H9 (cell line): Measurements from ENCODE around the gene TMPRSS6. TPM values are rescaled to one million over a fixed set of nuclear protein-coding genes. Genes with fewer than 3 reads are reported as not detected.

ENCODE experiments used
- DNase-seq: peaks from one replicate; pipeline ENCODE4 v3.0.0-alpha.2; 2017
- H2AFZ ChIP-seq: one replicate; pipeline ENCODE4 v1.6.1; 2013; ENCODE audit warnings: mild to moderate bottlenecking, low read length, control low read depth, moderate library complexity
- H2AK5ac ChIP-seq: 2 replicates; pipeline ENCODE4 v1.6.1; 2013; ENCODE audit warnings: low read length, control low read depth, mixed read lengths; ENCODE audit not compliant: insufficient read length
- H2BK120ac ChIP-seq: one replicate; pipeline ENCODE4 v1.6.1; 2013; ENCODE audit warnings: low read depth, mild to moderate bottlenecking, low read length, control low read depth, inconsistent platforms; ENCODE audit not compliant: poor library complexity, severe bottlenecking
- H2BK12ac ChIP-seq: 2 replicates; pipeline ENCODE4 v1.6.1; 2013; ENCODE audit warnings: low read length, control low read depth, mixed read lengths, low read depth; ENCODE audit not compliant: insufficient read length
- H2BK15ac ChIP-seq: 2 replicates; pipeline ENCODE4 v1.6.1; 2013; ENCODE audit warnings: low read depth, low read length, control low read depth
- H2BK20ac ChIP-seq: one replicate; pipeline ENCODE4 v1.6.1; 2013; ENCODE audit warnings: low read depth, mild to moderate bottlenecking, low read length, control low read depth, inconsistent platforms; ENCODE audit not compliant: poor library complexity, severe bottlenecking
- H2BK5ac ChIP-seq: 2 replicates; pipeline ENCODE4 v1.6.1; 2013; ENCODE audit warnings: low read length, control low read depth, mixed read lengths; ENCODE audit not compliant: insufficient read length
- H3K14ac ChIP-seq: 2 replicates; pipeline ENCODE4 v1.6.1; 2013; ENCODE audit warnings: low read length, control low read depth; ENCODE audit not compliant: insufficient read depth
- H3K18ac ChIP-seq: 2 replicates; pipeline ENCODE4 v1.6.1; 2013; ENCODE audit warnings: low read depth, mild to moderate bottlenecking, mixed read lengths, low read length, control low read depth; ENCODE audit not compliant: insufficient read length
- H3K23ac ChIP-seq: 2 replicates; pipeline ENCODE4 v1.6.1; 2013; ENCODE audit warnings: low read length, control low read depth, mixed read lengths, low read depth; ENCODE audit not compliant: insufficient read length
- H3K23me2 ChIP-seq: 2 replicates; pipeline ENCODE4 v1.6.1; 2013; ENCODE audit warnings: low read depth, mild to moderate bottlenecking, mixed read lengths, low read length, control low read depth; ENCODE audit not compliant: insufficient read length, poor library complexity, severe bottlenecking
- H3K27ac ChIP-seq: 2 replicates; pipeline ENCODE4 v1.5.1; 2013; ENCODE audit warnings: low read length, control low read depth, mixed read lengths, low read depth; ENCODE audit not compliant: insufficient read length
- H3K27me3 ChIP-seq: 2 replicates; pipeline ENCODE4 v1.6.1; 2013; ENCODE audit warnings: low read length, control low read depth, inconsistent platforms; ENCODE audit not compliant: insufficient read depth
- H3K4ac ChIP-seq: 2 replicates; pipeline ENCODE4 v1.6.1; 2013; ENCODE audit warnings: low read depth, mild to moderate bottlenecking, control low read depth, inconsistent platforms, low read length, moderate library complexity
- H3K4me1 ChIP-seq: 2 replicates; pipeline ENCODE4 v1.6.1; 2013; ENCODE audit warnings: low read length, control low read depth, inconsistent platforms; ENCODE audit not compliant: insufficient read depth
- H3K4me2 ChIP-seq: 2 replicates; pipeline ENCODE4 v1.6.1; 2013; ENCODE audit warnings: low read length, control low read depth, mixed read lengths; ENCODE audit not compliant: insufficient read length, insufficient read depth
- H3K56ac ChIP-seq: 2 replicates; pipeline ENCODE4 v1.6.1; 2013; ENCODE audit warnings: low read depth, mild to moderate bottlenecking, mixed read lengths, low read length, control low read depth; ENCODE audit not compliant: insufficient read length
- H3K79me1 ChIP-seq: 2 replicates; pipeline ENCODE4 v1.6.1; 2013; ENCODE audit warnings: low read depth, mild to moderate bottlenecking, moderate library complexity, low read length, control low read depth, inconsistent platforms; ENCODE audit not compliant: insufficient read depth, poor library complexity, severe bottlenecking
- H3K79me2 ChIP-seq: 2 replicates; pipeline ENCODE4 v1.6.1; 2013; ENCODE audit warnings: low read length, control low read depth, inconsistent platforms; ENCODE audit not compliant: insufficient read depth
- H3K9ac ChIP-seq: 2 replicates; pipeline ENCODE4 v1.6.1; 2013; ENCODE audit warnings: low read length, control low read depth, mixed read lengths; ENCODE audit not compliant: insufficient read length; ENCODE audit errors: extremely low read depth
- H3K9me3 ChIP-seq: one replicate; pipeline ENCODE4 v1.6.1; 2013; ENCODE audit warnings: low read depth, low read length, inconsistent platforms; ENCODE audit not compliant: control insufficient read depth
- H3T11ph ChIP-seq: one replicate; pipeline ENCODE4 v1.6.1; 2013; ENCODE audit warnings: mild to moderate bottlenecking, low read length, control low read depth, inconsistent platforms
- H4K20me1 ChIP-seq: one replicate; pipeline ENCODE4 v1.6.1; 2013; ENCODE audit not compliant: control insufficient read depth, insufficient read length, insufficient read depth
- H4K5ac ChIP-seq: 2 replicates; pipeline ENCODE4 v1.6.1; 2013; ENCODE audit warnings: low read depth, mild to moderate bottlenecking, mixed read lengths, low read length, control low read depth; ENCODE audit not compliant: insufficient read length
- H4K8ac ChIP-seq: replicated peaks from 2 replicates; pipeline ENCODE4 v1.6.1; 2013; ENCODE audit warnings: low read length, control low read depth, mixed read lengths, low read depth; ENCODE audit not compliant: insufficient read length
- H4K91ac ChIP-seq: 2 replicates; pipeline ENCODE4 v1.6.1; 2013; ENCODE audit warnings: low read depth, mild to moderate bottlenecking, moderate library complexity, mixed read lengths, low read length, control low read depth; ENCODE audit not compliant: insufficient read length
- H3K27ac Mint-ChIP-seq, 3 experiments: 2 replicates in 2 of 3; 3 replicates in 1 of 3; pipeline ENCODE4 v1.8.0; 2020 to 2021; ENCODE audit warnings: mixed read lengths in 3 of 3, mild to moderate bottlenecking in 1 of 3, moderate library complexity in 1 of 3
- H3K27me3 Mint-ChIP-seq: 2 replicates; pipeline ENCODE4 v1.8.0; 2021; ENCODE audit warnings: low read depth, mild to moderate bottlenecking, moderate library complexity, mixed read lengths
- H3K36me3 Mint-ChIP-seq, 3 experiments: 2 replicates in 2 of 3; 3 replicates in 1 of 3; pipeline ENCODE4 v1.8.0; 2020 to 2021; ENCODE audit warnings: low read depth in 3 of 3, mixed read lengths in 3 of 3; ENCODE audit not compliant: insufficient read depth in 1 of 3
- H3K4me1 Mint-ChIP-seq, 2 experiments: 2 replicates each; pipeline ENCODE4 v1.8.0; 2020; ENCODE audit warnings: mixed read lengths in 2 of 2
- H3K4me3 Mint-ChIP-seq, 2 experiments: 2 replicates in 1 of 2; 3 replicates in 1 of 2; pipeline ENCODE4 v1.8.0; 2020 to 2021; ENCODE audit warnings: mild to moderate bottlenecking in 2 of 2, mixed read lengths in 2 of 2, moderate library complexity in 1 of 2
- H3K9me3 Mint-ChIP-seq, 2 experiments: 2 replicates in 1 of 2; 3 replicates in 1 of 2; pipeline ENCODE4 v1.8.0; 2020; ENCODE audit warnings: mild to moderate bottlenecking in 2 of 2, mixed read lengths in 2 of 2, moderate library complexity in 1 of 2
- WGBS: extraction: QIAGEN DNeasy Blood & Tissue Kit; methylation state at CpG from one replicate; pipeline ENCODE4 v1.1.7; 2013; ENCODE audit warnings: missing lambda C conversion rate, low lambda C conversion rate, mixed read lengths; ENCODE audit not compliant: insufficient read length; ENCODE audit errors: extremely low coverage; 5-methylcytosine and 5-hydroxymethylcytosine counted together
- total RNA-seq: library from RNA; stranded (reverse); gene quantifications from 2 replicates; pipeline ENCODE4 v1.2.1, GENCODE V29; 2021
- TF ChIP-seq, protein P1 (sequence below): fragments of 200-600 bp; sonication (generic); conservative IDR thresholded peaks from 3 replicates; pipeline ENCODE4 v1.8.0; 2021; ENCODE audit warnings: antibody characterized with exemption, mild to moderate bottlenecking

TMPRSS6 gene
- total RNA-seq, 1 experiment from 2014 or later: not detected

DNA sequence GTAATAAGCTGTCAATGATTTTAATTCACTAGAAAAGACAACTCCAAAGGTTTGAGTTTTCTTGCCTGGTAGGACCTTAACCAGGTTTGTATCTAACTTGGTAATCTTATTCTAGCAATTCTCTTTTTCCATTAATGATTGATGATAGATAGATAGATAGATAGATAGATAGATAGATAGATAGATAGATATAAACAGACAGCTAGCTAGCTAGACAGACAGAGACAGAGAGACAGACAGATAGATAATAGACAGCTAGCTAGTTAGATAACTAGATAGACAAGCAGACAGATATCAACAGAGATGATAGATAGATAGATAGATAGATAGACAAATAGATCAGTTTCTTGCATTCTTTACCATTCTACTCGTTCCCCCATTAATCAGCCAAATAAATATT lies 15.3 kb downstream of the TMPRSS6 start:
- Histone ChIP-seq H3K79me2 (no peaks in the 10 kb centered on the region), H3K27me3 (peaks cover 8% of the 10 kb centered on the region; the same call in 1 of the 2 replicates), H2AFZ (no peak overlapping the region), H4K5ac (no peak overlapping the region), H3K14ac (no peak overlapping the region), H2BK5ac (no peak overlapping the region), H2AK5ac (no peak overlapping the region), H3K4me2 (no peak overlapping the region), H3K4me1 (no peaks in the 10 kb centered on the region), H3T11ph (no peak overlapping the region), H4K20me1 (peaks cover 2% of the 10 kb centered on the region), H4K91ac (no peak overlapping the region), H2BK20ac (no peak overlapping the region), H3K9me3 (no peaks in the 10 kb centered on the region), H3K9ac (no peak overlapping the region), H3K4ac (no peak overlapping the region), H2BK12ac (no peak overlapping the region), H3K23ac (no peak overlapping the region), H4K8ac (no peak overlapping the region), H2BK120ac (no peak overlapping the region), H3K79me1 (no peaks in the 10 kb centered on the region), H3K56ac (no peak overlapping the region), H3K23me2 (no peaks in the 10 kb centered on the region), H3K18ac (no peak overlapping the region), H2BK15ac (no peak overlapping the region), H3K27ac (no peak overlapping the region)
- WGBS: no CpG with 5 or more reads among the region's 1 CpG
- Mint-ChIP-seq H3K4me1 (peaks cover 14 to 29% of the 10 kb centered on the region in 2 experiments), H3K27me3 (peaks cover 64% of the 10 kb centered on the region), H3K4me3 (no peak overlapping the region), H3K9me3 (no peaks in the 10 kb centered on the region), H3K27ac (no peak overlapping the region), H3K36me3 (no peaks in the 10 kb centered on the region)
- TF ChIP-seq, protein P1, sequence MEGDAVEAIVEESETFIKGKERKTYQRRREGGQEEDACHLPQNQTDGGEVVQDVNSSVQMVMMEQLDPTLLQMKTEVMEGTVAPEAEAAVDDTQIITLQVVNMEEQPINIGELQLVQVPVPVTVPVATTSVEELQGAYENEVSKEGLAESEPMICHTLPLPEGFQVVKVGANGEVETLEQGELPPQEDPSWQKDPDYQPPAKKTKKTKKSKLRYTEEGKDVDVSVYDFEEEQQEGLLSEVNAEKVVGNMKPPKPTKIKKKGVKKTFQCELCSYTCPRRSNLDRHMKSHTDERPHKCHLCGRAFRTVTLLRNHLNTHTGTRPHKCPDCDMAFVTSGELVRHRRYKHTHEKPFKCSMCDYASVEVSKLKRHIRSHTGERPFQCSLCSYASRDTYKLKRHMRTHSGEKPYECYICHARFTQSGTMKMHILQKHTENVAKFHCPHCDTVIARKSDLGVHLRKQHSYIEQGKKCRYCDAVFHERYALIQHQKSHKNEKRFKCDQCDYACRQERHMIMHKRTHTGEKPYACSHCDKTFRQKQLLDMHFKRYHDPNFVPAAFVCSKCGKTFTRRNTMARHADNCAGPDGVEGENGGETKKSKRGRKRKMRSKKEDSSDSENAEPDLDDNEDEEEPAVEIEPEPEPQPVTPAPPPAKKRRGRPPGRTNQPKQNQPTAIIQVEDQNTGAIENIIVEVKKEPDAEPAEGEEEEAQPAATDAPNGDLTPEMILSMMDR: no peak
- DNase-seq: no peak
